ENCODE data around the gene MMP17. TPM values are rescaled to one million over a fixed set of nuclear protein-coding genes. Genes with fewer than 3 reads are reported as not detected.
"Not testable (repeated sequence)": the region's sequence is repeated elsewhere in the genome, so short reads cannot be mapped to it uniquely, and the experiment has no call there.

The MMP17 gene
- total RNA-seq, 2 experiments from 2014 or later = not detected

DNA sequence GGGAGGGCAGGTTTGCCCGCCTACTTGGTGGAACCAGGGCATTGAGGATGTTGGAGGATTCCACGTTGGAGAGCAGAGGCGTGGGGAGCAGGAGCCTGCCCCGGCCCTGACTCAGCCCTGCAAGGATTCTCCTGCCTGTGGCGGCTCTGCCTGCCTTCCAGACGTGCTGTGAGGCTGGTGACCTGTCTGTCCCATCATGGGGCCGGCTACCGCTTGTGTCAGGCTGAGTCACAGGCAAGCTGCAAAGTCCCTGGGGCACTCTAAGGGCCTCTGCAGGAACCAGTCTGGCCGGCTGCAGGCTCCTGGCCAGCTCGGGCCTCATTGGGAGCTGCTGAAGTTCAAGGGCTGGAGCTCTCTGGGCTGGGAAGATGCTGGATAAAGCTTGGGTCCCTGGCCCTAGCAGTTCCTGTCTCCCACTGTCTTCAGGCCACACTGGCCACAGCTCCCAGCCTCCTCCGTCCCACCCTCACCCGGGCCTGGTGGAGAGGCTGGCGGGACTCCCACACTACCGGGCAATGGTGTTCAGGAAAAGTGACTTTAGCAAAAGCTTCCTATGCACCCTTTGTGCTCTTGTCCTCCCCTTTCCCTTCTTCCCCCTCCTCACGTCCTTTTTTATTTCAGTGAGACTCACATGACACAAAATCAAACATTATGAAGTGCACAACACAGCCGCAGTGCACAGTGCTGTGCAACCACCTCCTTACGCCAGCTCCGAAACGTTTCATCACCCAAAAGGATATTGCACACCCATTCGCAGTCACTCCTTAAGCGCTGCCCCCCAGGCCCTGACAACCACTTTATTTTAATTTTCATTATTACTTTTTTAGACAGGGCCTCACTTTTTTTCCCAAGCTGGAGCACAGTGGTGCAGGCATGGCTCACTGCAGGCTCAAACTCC lies 44.2 kb downstream of the MMP17 start:
- CTCF ChIA-PET (ENCODE audit: unreplicated experiment) = no interaction called here
- intact Hi-C loops (cut with micrococcal nuclease; ENCODE audit: unreplicated experiment) = no loop called here
- no peak overlapping the region for H3K4me3 ChIP-seq (ENCODE audit: low read depth, low read length, poor library complexity, severe bottlenecking)
- no peaks in the 10 kb centered on the region for H3K79me2 ChIP-seq (ENCODE audit: insufficient read depth, low read depth, low read length)
- no peak overlapping the region for H3K27ac ChIP-seq (ENCODE audit: low read depth, low read length, poor library complexity, severe bottlenecking)
- H3K4me1 ChIP-seq (ENCODE audit: insufficient read depth, low read length, poor library complexity, severe bottlenecking) = no peaks in the 10 kb centered on the region
- no peak overlapping the region for H2AFZ ChIP-seq (ENCODE audit: low read length)
- no peaks in the 10 kb centered on the region for H3K9me3 ChIP-seq (ENCODE audit: low read length)
- no TSS peak for BruUV-seq (replicated peaks)
- POLR2A ChIA-PET = no interaction called here
- no peak for DNase-seq (ENCODE audit: low spot score)
- H4K20me1 ChIP-seq (ENCODE audit: insufficient read depth, low read length) = no peaks in the 10 kb centered on the region
- TF ChIP-seq EZH2phosphoT487 (IDR thresholded peaks at IDR 0.05; ENCODE audit: borderline replicate concordance, low read depth, low read length) = no peak
- TF ChIP-seq, protein P1, sequence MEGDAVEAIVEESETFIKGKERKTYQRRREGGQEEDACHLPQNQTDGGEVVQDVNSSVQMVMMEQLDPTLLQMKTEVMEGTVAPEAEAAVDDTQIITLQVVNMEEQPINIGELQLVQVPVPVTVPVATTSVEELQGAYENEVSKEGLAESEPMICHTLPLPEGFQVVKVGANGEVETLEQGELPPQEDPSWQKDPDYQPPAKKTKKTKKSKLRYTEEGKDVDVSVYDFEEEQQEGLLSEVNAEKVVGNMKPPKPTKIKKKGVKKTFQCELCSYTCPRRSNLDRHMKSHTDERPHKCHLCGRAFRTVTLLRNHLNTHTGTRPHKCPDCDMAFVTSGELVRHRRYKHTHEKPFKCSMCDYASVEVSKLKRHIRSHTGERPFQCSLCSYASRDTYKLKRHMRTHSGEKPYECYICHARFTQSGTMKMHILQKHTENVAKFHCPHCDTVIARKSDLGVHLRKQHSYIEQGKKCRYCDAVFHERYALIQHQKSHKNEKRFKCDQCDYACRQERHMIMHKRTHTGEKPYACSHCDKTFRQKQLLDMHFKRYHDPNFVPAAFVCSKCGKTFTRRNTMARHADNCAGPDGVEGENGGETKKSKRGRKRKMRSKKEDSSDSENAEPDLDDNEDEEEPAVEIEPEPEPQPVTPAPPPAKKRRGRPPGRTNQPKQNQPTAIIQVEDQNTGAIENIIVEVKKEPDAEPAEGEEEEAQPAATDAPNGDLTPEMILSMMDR (conservative IDR thresholded peaks at IDR 0.05; ENCODE audit: low read length) = no peak
- H3K36me3 ChIP-seq (ENCODE audit: insufficient read depth, low read length) = no peaks in the 10 kb centered on the region
- H3K9me2 ChIP-seq (ENCODE audit: insufficient read depth, low read length) = no peaks in the 10 kb centered on the region
- no peak overlapping the region for H3K4me2 ChIP-seq (ENCODE audit: low read length)

DNA sequence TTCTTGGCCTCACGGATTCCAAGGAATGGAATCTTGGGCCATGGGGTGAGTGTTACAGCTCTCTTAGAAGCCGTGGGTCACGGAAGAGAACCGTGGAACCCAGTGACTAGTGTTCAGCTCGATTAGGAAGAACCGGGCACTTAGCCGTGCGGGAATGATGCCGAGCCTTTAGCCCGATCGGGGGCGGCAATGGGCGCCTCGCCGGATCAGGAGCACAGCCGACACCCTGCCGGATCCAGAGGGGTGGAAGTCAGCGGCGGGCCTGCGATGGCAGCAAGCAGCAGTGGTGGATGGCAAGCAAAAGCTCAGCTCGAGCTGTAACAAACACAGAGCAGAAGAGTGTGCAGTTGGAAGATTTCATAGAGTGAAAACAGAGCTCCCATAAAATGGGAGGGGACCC lies 45.1 kb downstream of the MMP17 start:
- intact Hi-C loops (cut with micrococcal nuclease; ENCODE audit: unreplicated experiment) = no loop called here
- ChIA-PET POLR2A (no interaction called here), CTCF (ENCODE audit: unreplicated experiment) (no interaction called here)
- Histone ChIP-seq H3K27ac (ENCODE audit: low read depth, low read length, poor library complexity, severe bottlenecking) (no peak overlapping the region), H4K20me1 (ENCODE audit: insufficient read depth, low read length) (no peaks in the 10 kb centered on the region), H3K9me2 (ENCODE audit: insufficient read depth, low read length) (no peaks in the 10 kb centered on the region), H3K4me1 (ENCODE audit: insufficient read depth, low read length, poor library complexity, severe bottlenecking) (no peaks in the 10 kb centered on the region), H3K36me3 (ENCODE audit: insufficient read depth, low read length) (no peaks in the 10 kb centered on the region), H3K9me3 (ENCODE audit: low read length) (no peaks in the 10 kb centered on the region), H3K79me2 (ENCODE audit: insufficient read depth, low read depth, low read length) (no peaks in the 10 kb centered on the region), H2AFZ (ENCODE audit: low read length) (no peak overlapping the region), H3K4me3 (ENCODE audit: low read depth, low read length, poor library complexity, severe bottlenecking) (no peak overlapping the region), H3K4me2 (ENCODE audit: low read length) (no peak overlapping the region)
- no peak for DNase-seq (ENCODE audit: low spot score)
- TF ChIP-seq, protein P1 (conservative IDR thresholded peaks at IDR 0.05; ENCODE audit: low read length) = no peak
- no peak for TF ChIP-seq EZH2phosphoT487 (IDR thresholded peaks at IDR 0.05; ENCODE audit: borderline replicate concordance, low read depth, low read length)
- no TSS peak for BruUV-seq (replicated peaks)

DNA sequence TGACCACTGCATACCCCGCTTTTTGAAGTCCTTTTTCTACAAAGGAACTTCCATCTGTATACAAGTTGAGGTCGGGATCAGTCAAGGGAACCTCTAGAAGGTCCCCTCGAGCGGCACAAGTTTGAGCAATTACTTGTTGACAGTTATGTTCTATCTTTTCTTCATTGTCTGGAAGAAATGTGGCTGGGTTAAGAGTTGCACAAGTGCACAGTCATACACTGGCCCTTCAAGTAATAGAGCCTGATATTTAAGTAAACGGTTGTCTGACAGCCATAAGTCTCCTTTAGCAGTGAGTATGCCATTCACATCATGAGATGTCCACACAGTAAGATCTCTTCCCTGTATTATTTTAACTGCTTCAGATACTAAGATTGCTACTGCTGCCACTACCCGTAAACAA lies 46.8 kb downstream of the MMP17 start:
- intact Hi-C loops (cut with micrococcal nuclease; ENCODE audit: unreplicated experiment); H2AFZ ChIP-seq (ENCODE audit: low read length); H3K4me3 ChIP-seq (ENCODE audit: low read depth, low read length, poor library complexity, severe bottlenecking); H3K9me2 ChIP-seq (ENCODE audit: insufficient read depth, low read length); H3K4me2 ChIP-seq (ENCODE audit: low read length); H3K4me1 ChIP-seq (ENCODE audit: insufficient read depth, low read length, poor library complexity, severe bottlenecking); H3K79me2 ChIP-seq (ENCODE audit: insufficient read depth, low read depth, low read length); BruUV-seq (replicated peaks); H3K9me3 ChIP-seq (ENCODE audit: low read length); H3K27ac ChIP-seq (ENCODE audit: low read depth, low read length, poor library complexity, severe bottlenecking); CTCF ChIA-PET (ENCODE audit: unreplicated experiment); DNase-seq (ENCODE audit: low spot score); H4K20me1 ChIP-seq (ENCODE audit: insufficient read depth, low read length); H3K36me3 ChIP-seq (ENCODE audit: insufficient read depth, low read length); POLR2A ChIA-PET: not testable (repeated sequence)

DNA sequence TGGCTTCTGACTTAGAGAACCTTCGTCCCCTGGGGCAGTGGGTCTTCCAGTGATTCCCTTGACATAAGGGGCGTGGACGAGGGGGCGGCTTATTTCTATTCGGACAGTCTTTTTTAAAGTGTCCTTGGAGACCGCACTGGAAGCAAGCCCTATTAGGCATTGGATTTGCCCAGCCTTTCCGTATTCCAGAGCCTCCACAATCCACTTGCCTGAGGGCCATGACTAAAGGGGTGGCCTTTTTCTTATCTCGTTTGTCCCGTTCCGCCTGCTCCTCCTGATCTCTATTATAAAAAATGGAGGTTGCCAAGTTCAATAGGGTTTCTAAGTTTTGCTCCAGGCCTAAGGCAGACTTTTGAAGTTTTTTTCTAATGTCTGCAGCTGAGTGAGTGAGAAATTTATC lies 49.0 kb downstream of the MMP17 start:
- BruUV-seq (replicated peaks); DNase-seq (ENCODE audit: low spot score); POLR2A ChIA-PET: not testable (repeated sequence)

DNA sequence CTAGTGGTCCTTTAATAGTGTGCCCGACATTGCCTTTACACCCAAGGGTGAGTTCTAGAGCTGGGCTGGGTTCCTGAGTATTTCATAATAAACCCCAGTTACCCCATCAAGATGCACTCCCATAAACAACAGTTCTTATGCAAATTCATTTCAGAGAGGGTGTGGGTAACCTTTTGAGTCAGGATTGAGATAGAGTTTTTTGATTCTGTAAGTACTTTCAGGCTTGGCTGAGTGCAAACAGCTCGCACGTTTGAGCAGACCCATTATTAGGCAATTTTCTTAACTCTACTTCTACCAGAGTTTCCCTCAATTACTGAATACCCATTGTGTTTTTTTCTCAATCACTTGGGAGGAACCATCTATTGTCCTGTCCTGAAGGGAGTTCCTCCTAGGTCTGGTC lies 50.2 kb downstream of the MMP17 start:
- intact Hi-C loops (cut with micrococcal nuclease; ENCODE audit: unreplicated experiment); BruUV-seq (replicated peaks); H3K9me3 ChIP-seq (ENCODE audit: low read length); H3K4me2 ChIP-seq (ENCODE audit: low read length); H2AFZ ChIP-seq (ENCODE audit: low read length); CTCF ChIA-PET (ENCODE audit: unreplicated experiment); DNase-seq (ENCODE audit: low spot score); H3K4me3 ChIP-seq (ENCODE audit: low read depth, low read length, poor library complexity, severe bottlenecking); POLR2A ChIA-PET; H3K79me2 ChIP-seq (ENCODE audit: insufficient read depth, low read depth, low read length); H3K36me3 ChIP-seq (ENCODE audit: insufficient read depth, low read length); H3K9me2 ChIP-seq (ENCODE audit: insufficient read depth, low read length); H3K27ac ChIP-seq (ENCODE audit: low read depth, low read length, poor library complexity, severe bottlenecking); H4K20me1 ChIP-seq (ENCODE audit: insufficient read depth, low read length); H3K4me1 ChIP-seq (ENCODE audit: insufficient read depth, low read length, poor library complexity, severe bottlenecking): not testable (repeated sequence)

More for the DNA sequence above, 49.0 kb downstream of the MMP17 start:
- CTCF ChIA-PET (ENCODE audit: unreplicated experiment) = interaction anchor here (0.6 kb wide), 1 partner anchor 275 kb away, joined by 7 read pairs; no protein-coding TSS in a partner anchor
- H3K36me3 ChIP-seq (ENCODE audit: insufficient read depth, low read length); H3K9me2 ChIP-seq (ENCODE audit: insufficient read depth, low read length); H3K4me2 ChIP-seq (ENCODE audit: low read length); H4K20me1 ChIP-seq (ENCODE audit: insufficient read depth, low read length); H3K27ac ChIP-seq (ENCODE audit: low read depth, low read length, poor library complexity, severe bottlenecking); H3K4me3 ChIP-seq (ENCODE audit: low read depth, low read length, poor library complexity, severe bottlenecking); H2AFZ ChIP-seq (ENCODE audit: low read length); H3K4me1 ChIP-seq (ENCODE audit: insufficient read depth, low read length, poor library complexity, severe bottlenecking); H3K79me2 ChIP-seq (ENCODE audit: insufficient read depth, low read depth, low read length); intact Hi-C loops (cut with micrococcal nuclease; ENCODE audit: unreplicated experiment); H3K9me3 ChIP-seq (ENCODE audit: low read length): not testable (repeated sequence)

Data from OCI-LY7 (cell line).